Tibial nerve (tissue), 3 donors: ENCODE measurements around the gene NR4A3.

Experiments
- POLR2A ChIP-seq, 2 donors: fragments of 450-650 bp; IDR thresholded peaks; one replicate each; pipeline ENCODE4 v1.6.1; 2017; ENCODE audit warnings: antibody characterized with exemption in 2 of 2, mild to moderate bottlenecking in 2 of 2, moderate library complexity in 2 of 2
- TF ChIP-seq, protein P1 (sequence below), 5 experiments: fragments of 200-600 bp in 3 of 5; fragments of 450-650 bp in 2 of 5; sonication (generic) in 3 of 5; IDR thresholded peaks; one replicate each; pipeline ENCODE4 v1.5.1; 2016 to 2019; ENCODE audit warnings: antibody characterized with exemption in 5 of 5, mild to moderate bottlenecking in 3 of 5, moderate library complexity in 2 of 5

DNA sequence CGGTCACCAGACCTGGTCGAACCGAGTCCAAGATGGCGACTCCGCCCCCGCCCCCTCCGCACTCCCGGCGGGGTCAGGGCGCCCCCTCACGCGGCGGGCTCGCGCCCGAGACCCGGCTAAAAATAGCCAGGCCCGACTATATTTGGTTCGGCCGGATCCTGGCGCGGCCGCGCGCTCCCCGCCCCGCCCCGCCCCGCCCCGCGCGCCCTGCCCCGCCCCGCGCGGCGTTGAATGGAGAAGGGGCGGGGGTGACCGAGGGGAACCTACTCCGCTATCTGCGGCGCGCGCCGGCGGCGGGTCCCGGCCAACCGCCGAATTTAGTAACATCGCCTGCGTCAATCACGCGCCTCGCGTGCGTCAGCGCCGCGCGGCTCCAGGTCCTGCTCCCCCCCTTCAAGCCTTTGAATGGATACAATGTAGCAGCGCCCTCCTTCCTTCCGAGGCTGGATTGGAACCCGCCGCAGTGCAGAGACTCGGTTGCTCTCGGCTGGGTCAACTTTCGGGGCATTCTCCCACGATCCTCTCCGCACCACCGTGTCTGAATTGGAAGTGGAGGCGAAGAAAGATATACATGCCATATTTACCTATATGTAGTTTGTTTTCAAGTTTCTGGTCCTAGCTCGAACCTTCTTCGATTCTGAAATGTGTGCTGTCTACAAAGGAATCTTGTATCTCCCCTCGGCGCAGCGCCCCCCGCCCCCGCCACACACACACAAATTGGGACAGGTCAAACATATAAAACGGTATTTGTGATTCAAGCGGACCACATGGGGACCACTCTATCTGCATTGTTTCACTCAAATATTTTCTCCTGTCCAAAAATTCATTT lies 1.6 kb upstream of the NR4A3 start:
- TF ChIP-seq, protein P1, sequence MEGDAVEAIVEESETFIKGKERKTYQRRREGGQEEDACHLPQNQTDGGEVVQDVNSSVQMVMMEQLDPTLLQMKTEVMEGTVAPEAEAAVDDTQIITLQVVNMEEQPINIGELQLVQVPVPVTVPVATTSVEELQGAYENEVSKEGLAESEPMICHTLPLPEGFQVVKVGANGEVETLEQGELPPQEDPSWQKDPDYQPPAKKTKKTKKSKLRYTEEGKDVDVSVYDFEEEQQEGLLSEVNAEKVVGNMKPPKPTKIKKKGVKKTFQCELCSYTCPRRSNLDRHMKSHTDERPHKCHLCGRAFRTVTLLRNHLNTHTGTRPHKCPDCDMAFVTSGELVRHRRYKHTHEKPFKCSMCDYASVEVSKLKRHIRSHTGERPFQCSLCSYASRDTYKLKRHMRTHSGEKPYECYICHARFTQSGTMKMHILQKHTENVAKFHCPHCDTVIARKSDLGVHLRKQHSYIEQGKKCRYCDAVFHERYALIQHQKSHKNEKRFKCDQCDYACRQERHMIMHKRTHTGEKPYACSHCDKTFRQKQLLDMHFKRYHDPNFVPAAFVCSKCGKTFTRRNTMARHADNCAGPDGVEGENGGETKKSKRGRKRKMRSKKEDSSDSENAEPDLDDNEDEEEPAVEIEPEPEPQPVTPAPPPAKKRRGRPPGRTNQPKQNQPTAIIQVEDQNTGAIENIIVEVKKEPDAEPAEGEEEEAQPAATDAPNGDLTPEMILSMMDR (IDR thresholded peaks at IDR 0.05), result peak in 3 of 5 experiments; percentile 5 to 17 (median 15)
- peak; percentile 66 to 70 for TF ChIP-seq POLR2A (IDR thresholded peaks at IDR 0.05)
